ENCODE data around the gene PTPRM.

The PTPRM gene

DNA sequence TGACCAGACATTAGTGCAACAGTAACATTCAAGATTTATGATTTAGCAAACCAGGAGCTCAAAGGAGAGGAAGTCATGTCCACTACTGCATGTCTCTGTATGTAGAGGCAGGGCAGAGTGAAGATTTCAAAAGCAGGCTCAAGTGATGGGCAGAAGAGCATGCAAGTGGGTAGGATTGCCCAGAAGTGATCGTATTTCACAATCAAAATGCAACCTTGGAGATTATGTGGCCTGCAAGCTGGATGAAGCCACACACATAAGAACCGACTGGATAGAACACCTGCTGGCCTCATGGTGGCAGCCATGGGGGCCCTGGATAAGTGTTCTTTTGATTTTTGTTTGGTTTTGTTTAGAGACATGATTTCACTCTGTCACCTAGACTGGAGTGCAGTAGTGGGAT is 755.4 kb downstream of the PTPRM start:
- TF ChIP-seq, protein P1, sequence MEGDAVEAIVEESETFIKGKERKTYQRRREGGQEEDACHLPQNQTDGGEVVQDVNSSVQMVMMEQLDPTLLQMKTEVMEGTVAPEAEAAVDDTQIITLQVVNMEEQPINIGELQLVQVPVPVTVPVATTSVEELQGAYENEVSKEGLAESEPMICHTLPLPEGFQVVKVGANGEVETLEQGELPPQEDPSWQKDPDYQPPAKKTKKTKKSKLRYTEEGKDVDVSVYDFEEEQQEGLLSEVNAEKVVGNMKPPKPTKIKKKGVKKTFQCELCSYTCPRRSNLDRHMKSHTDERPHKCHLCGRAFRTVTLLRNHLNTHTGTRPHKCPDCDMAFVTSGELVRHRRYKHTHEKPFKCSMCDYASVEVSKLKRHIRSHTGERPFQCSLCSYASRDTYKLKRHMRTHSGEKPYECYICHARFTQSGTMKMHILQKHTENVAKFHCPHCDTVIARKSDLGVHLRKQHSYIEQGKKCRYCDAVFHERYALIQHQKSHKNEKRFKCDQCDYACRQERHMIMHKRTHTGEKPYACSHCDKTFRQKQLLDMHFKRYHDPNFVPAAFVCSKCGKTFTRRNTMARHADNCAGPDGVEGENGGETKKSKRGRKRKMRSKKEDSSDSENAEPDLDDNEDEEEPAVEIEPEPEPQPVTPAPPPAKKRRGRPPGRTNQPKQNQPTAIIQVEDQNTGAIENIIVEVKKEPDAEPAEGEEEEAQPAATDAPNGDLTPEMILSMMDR (IDR thresholded peaks at IDR 0.05; ENCODE audit: control extremely low read depth, extremely low read depth, low read depth, missing control alignments) = no peak
- DNase-seq (ENCODE audit: extremely low spot score) = no peak
- ChIA-PET CTCF (no interaction called here), POLR2A (no interaction called here)

DNA sequence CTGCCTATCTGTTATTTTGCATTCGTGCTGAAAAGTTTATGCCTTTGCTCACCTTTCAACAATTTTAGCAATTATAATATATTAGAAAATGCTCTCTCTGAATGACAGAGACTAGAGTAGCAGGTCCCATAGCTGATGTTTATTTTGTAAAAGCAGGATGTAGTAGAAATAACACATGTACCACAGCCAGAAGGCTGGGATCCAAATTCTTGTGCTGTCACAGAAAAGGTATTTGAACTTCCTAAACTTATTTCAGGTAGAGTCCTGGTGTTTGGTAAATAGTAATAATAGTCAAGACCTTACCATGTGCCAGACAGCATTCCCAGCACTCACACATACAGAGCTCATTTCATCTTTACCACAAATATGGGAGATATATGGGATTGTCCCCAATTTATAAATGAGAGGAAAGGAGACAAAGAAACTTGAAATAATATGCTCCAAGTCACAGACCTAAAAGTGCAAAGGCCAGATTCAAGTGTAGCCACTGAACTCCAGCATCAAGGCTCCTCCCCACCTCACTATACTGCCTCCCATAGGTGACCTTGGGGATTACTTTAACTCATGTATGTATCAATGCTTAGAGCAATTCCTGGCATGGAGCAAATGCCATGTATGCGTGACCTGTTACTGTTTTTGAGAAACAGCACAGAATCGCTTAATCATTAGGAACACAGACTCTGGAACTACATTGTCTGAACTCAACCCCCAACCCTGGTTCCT is 757.4 kb downstream of the PTPRM start:
- no peak for DNase-seq (ENCODE audit: extremely low spot score)
- POLR2A ChIA-PET = no interaction called here
- CTCF ChIA-PET = interaction anchor here (1.5 kb wide), 1 partner anchor 15 kb away, joined by 5 read pairs; no protein-coding TSS in a partner anchor
- TF ChIP-seq, protein P1 (IDR thresholded peaks at IDR 0.05; ENCODE audit: control extremely low read depth, extremely low read depth, low read depth, missing control alignments) = no peak

DNA sequence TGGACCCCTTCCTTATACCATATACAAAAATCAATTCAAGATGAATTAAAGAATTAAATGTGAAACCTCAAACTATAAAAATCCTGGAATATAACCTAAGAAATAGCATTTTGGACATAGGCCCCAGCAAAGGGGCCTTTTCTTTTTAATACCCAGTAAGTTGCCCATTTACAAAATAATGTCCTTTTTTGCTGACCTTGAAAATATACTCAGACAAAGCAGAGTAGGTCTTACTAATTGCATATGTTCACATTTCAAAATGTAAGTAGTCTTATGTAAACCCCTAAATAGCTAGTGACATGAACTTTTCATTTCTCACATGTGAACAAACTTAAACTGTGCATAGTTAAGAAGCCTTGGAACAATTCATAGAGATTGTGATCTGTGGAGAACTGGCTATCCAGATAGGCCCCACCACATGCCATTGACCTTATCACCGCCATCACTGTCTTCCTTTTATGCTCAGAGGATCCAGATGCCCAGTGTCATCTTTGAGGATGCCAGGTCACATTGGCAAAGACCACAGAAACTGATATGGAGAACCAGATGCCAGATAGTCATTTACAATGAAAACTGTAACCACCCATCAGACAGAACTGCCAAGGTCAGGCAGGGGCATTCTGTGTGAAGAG is 759.8 kb downstream of the PTPRM start:
- DNase-seq (ENCODE audit: extremely low spot score) = no peak
- TF ChIP-seq, protein P1 (IDR thresholded peaks at IDR 0.05; ENCODE audit: control extremely low read depth, extremely low read depth, low read depth, missing control alignments) = no peak
- CTCF ChIA-PET = no interaction called here
- POLR2A ChIA-PET = no interaction called here

DNA sequence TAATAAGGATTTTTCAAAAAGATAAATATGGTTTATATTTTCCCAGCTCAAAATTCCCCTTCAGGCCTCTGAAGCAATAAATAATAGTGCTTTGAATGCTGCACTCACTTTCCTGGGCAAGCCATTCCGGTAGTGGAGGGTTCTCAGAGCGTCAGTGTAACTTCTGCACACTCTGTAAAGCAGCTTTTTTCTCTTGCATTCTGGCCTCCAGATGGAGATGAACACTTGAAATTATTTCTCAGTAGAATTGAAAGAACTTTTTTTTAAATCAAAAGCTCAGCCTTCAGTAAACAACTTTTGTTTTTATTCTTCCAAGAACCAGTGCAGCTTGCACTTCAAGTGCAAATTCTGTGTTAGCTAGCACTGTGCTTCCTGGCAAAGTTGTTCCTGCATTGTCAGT is 761.0 kb downstream of the PTPRM start:
- TF ChIP-seq, protein P1 (IDR thresholded peaks at IDR 0.05; ENCODE audit: control extremely low read depth, extremely low read depth, low read depth, missing control alignments) = no peak
- ChIA-PET CTCF (interaction anchor here (0.8 to 1.2 kb wide), 3 partner anchors 20 to 61 kb away, joined by 3 read pairs; no protein-coding TSS in a partner anchor), POLR2A (no interaction called here)
- no peak for DNase-seq (ENCODE audit: extremely low spot score)

DNA sequence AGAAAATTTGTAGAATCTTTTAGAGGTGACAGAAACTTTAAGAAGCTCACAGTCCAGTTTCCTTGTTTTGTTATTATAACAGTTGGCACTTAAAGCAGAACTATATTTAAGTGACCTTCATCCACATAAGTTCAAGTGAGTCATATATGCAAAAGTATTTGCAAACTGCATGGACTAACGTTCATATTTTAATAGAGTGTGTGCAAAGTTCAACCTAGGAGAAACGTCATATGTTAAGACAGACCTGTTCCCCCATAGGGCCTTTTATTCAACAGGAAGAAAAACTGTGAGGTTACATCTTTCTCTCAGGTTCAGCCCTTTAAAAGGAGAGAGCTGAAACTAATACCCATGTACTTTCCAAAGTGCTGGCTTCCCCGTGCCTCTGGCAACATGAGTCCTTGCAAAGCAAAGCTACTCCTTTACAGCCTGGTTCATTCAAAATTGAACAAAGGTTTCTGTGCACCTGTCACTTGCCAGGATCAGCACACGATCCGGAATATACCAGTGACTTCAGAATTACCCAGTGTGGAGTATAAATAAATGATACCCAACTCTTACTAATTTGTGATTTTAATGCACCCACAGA is 762.2 kb downstream of the PTPRM start:
- ChIA-PET POLR2A (no interaction called here), CTCF (interaction anchor here (0.9 kb wide), 1 partner anchor 9 kb away, joined by 4 read pairs; no protein-coding TSS in a partner anchor)
- no peak for DNase-seq (ENCODE audit: extremely low spot score)
- TF ChIP-seq, protein P1 (IDR thresholded peaks at IDR 0.05; ENCODE audit: control extremely low read depth, extremely low read depth, low read depth, missing control alignments) = no peak

DNA sequence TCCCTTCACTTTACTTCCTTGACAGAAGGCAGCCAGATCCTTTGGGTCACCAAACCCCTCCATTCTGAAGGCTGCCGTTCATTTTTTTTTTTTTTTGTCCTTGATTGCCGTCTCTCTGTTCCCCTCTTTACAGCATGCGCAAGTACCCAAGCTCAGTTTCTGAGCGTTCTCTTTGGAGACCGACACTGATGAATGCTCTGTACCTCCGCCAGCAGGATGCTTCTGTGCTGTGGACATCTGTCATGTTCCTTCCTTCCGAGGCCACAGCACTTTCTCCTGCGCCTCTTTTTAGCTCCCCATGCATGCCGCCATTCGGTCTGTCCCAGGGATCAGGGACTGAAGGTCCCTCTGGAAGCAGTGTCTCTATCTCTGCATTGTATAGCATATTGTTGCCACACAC is 763.5 kb downstream of the PTPRM start:
- TF ChIP-seq, protein P1 (IDR thresholded peaks at IDR 0.05; ENCODE audit: control extremely low read depth, extremely low read depth, low read depth, missing control alignments) = no peak
- no peak for DNase-seq (ENCODE audit: extremely low spot score)
- POLR2A ChIA-PET = no interaction called here
- CTCF ChIA-PET = interaction anchor here (0.9 kb wide), 1 partner anchor 8 kb away, joined by 4 read pairs; no protein-coding TSS in a partner anchor
